ENCODE measurements around the gene CAPN3.

GRCh38 chr15:42447599-42447998 is 88.3 kb downstream of the CAPN3 start:
- TF ChIP-seq GATA2 (IDR thresholded peaks at IDR 0.05; ENCODE audit: low read depth, low read length) (no peak), GATA3 (IDR thresholded peaks at IDR 0.05; ENCODE audit: low read depth, low read length) (no peak)

All from SH-SY5Y (cell line).